Cortex of kidney (tissue), 1 donor: Measurements from ENCODE around the gene EDC3.

Experiments
- DNase-seq: peaks from one replicate; lab custom pipeline; 2025; lab: John Stamatoyannopoulos, UW

The EDC3 gene

GRCh38 chr15:74626752-74627692 is 68.8 kb downstream of the EDC3 start:
- DNase-seq = no peak

GRCh38 chr15:74626336-74626735 is 69.5 kb downstream of the EDC3 start:
- DNase-seq = no peak

GRCh38 chr15:74625693-74626092 is 70.1 kb downstream of the EDC3 start:
- no peak for DNase-seq

GRCh38 chr15:74624020-74624602 is 71.7 kb downstream of the EDC3 start:
- no peak for DNase-seq

GRCh38 chr15:74622758-74623157 is 73.1 kb downstream of the EDC3 start:
- no peak for DNase-seq

GRCh38 chr15:74621936-74622335 is 73.9 kb downstream of the EDC3 start:
- DNase-seq = no peak

- DNase-seq = no peak
Measured at GRCh38 chr15:74621546-74621920, 74.3 kb downstream of the EDC3 start.

GRCh38 chr15:74620636-74621545 is 74.9 kb downstream of the EDC3 start:
- DNase-seq = no peak

- DNase-seq = no peak
Measured at GRCh38 chr15:74619916-74620635, 75.7 kb downstream of the EDC3 start.

GRCh38 chr15:74618841-74619596 is 76.8 kb downstream of the EDC3 start:
- DNase-seq = no peak

GRCh38 chr15:74616996-74617395 is 78.8 kb downstream of the EDC3 start:
- DNase-seq = no peak

GRCh38 chr15:74616366-74616939 is 79.4 kb downstream of the EDC3 start:
- DNase-seq = no peak

- peak; percentile 42 for DNase-seq
Measured at GRCh38 chr15:74615508-74616365, 80.1 kb downstream of the EDC3 start, which contains the start of gene CLK3. CLK3 (plus strand) TSS chr15:74615836; CDS start chr15:74619197, 3,361 bp downstream.

GRCh38 chr15:74614744-74615507 is 80.9 kb downstream of the EDC3 start:
- DNase-seq = no peak

- DNase-seq = no peak
Measured at GRCh38 chr15:74613953-74614743, 81.7 kb downstream of the EDC3 start.

GRCh38 chr15:74613089-74613952 is 82.5 kb downstream of the EDC3 start:
- DNase-seq = no peak

- DNase-seq = no peak
Measured at GRCh38 chr15:74612677-74613076, 83.1 kb downstream of the EDC3 start.
